Keratinocyte (primary cell): ENCODE data around the gene LDB2. TPM values are rescaled to one million over a fixed set of nuclear protein-coding genes. Genes with fewer than 3 reads are reported as not detected.

Experiments
- DNase-seq: peaks from one replicate; pipeline ENCODE4 v3.0.0-alpha.2; 2011; ENCODE audit warnings: low read depth, missing footprints, low spot score
- FAIRE-seq: peaks from 2 replicates; lab custom pipeline; 2011; peaks lifted over from hg19 to GRCh38; lab: Jason Lieb, UNC
- H2AFZ ChIP-seq: 2 replicates; pipeline ENCODE4 v1.6.0; 2012; ENCODE audit warnings: low read length, control low read depth, inconsistent platforms; ENCODE audit not compliant: control insufficient read depth
- H3K27ac ChIP-seq: 2 replicates; pipeline ENCODE4 v1.5.1; 2011; ENCODE audit warnings: low read length; ENCODE audit not compliant: control insufficient read depth, insufficient read depth
- H3K27me3 ChIP-seq: 3 replicates; pipeline ENCODE4 v1.6.0; 2011; ENCODE audit warnings: low read length; ENCODE audit not compliant: control insufficient read depth, insufficient read depth; ENCODE audit errors: extremely low read depth
- H3K36me3 ChIP-seq, 2 experiments: 2 replicates in 1 of 2; 3 replicates in 1 of 2; pipeline ENCODE4 v1.5.1; 2011; ENCODE audit warnings: low read length in 2 of 2, mild to moderate bottlenecking in 1 of 2; ENCODE audit not compliant: control insufficient read depth in 2 of 2, insufficient read depth in 2 of 2; ENCODE audit errors: extremely low read depth in 1 of 2
- H3K4me1 ChIP-seq: 3 replicates; pipeline ENCODE4 v1.5.1; 2011; ENCODE audit warnings: low read length; ENCODE audit not compliant: control insufficient read depth, insufficient read depth; ENCODE audit errors: extremely low read depth
- H3K4me2 ChIP-seq: 3 replicates; pipeline ENCODE4 v1.6.0; 2011; ENCODE audit warnings: low read depth, low read length; ENCODE audit not compliant: control insufficient read depth, insufficient read depth; ENCODE audit errors: extremely low read depth
- H3K4me3 ChIP-seq, 3 experiments: fragments of 200-600 bp in 1 of 3; sonication (generic) in 1 of 3; 2 replicates in 2 of 3; 3 replicates in 1 of 3; pipeline ENCODE4 v1.5.1; 2011 to 2016; ENCODE audit warnings: low read length in 3 of 3, mild to moderate bottlenecking in 3 of 3, control low read depth in 2 of 3, inconsistent platforms in 1 of 3, low read depth in 1 of 3, mixed read lengths in 1 of 3, mixed run types in 1 of 3, moderate library complexity in 1 of 3; ENCODE audit not compliant: control insufficient read depth in 2 of 3, insufficient read depth in 2 of 3; ENCODE audit errors: extremely low read depth in 1 of 3
- H3K79me2 ChIP-seq: 2 replicates; pipeline ENCODE4 v1.6.0; 2012; ENCODE audit warnings: low read length; ENCODE audit not compliant: control insufficient read depth, insufficient read depth
- H3K9ac ChIP-seq: 3 replicates; pipeline ENCODE4 v1.6.0; 2011; ENCODE audit warnings: low read length; ENCODE audit not compliant: control insufficient read depth, insufficient read depth; ENCODE audit errors: extremely low read depth
- H3K9me1 ChIP-seq: 3 replicates; pipeline ENCODE4 v1.6.0; 2011; ENCODE audit warnings: low read length; ENCODE audit not compliant: control insufficient read depth, insufficient read depth; ENCODE audit errors: extremely low read depth
- H3K9me3 ChIP-seq: 2 replicates; pipeline ENCODE4 v1.5.1; 2012; ENCODE audit warnings: low read depth, low read length; ENCODE audit not compliant: control insufficient read depth
- H4K20me1 ChIP-seq: 3 replicates; pipeline ENCODE4 v1.6.0; 2011; ENCODE audit warnings: low read length; ENCODE audit not compliant: control insufficient read depth, insufficient read depth; ENCODE audit errors: extremely low read depth
- EZH2 ChIP-seq: IDR thresholded peaks from one replicate; pipeline ENCODE4 v1.6.1; 2012; ENCODE audit warnings: inconsistent platforms, mild to moderate bottlenecking, low read length, moderate library complexity
- dilution Hi-C: fragments of 300-500 bp; cut with MboI; formaldehyde crosslinking; loops from one replicate; pipeline ENCODE4 v1.7.0; 2020; ENCODE audit warnings: low sequenced_read_pairs; ENCODE audit not compliant: extremely low pct_ligation_motif_present
- polyA plus RNA-seq, 5 experiments: library from polyadenylated mRNA; depleted of rRNA in 3 of 5; stranded (reverse) in 3 of 5; stranded (forward) in 1 of 5; unstranded in 1 of 5; fragments of >200 nt; gene quantifications; 1 replicate in 1 of 5; 2 replicates in 3 of 5; 3 replicates in 1 of 5; pipeline versions ENCODE4 v1.2.1 to v1.2.3, GENCODE V29; 2011 to 2012; ENCODE audit warnings: missing spikeins in 2 of 5, low read depth in 1 of 5, low replicate concordance in 1 of 5
- TF ChIP-seq, protein P1 (sequence below), 3 experiments: IDR thresholded peaks in 1 of 3; conservative IDR thresholded peaks in 1 of 3; optimal IDR thresholded peaks in 1 of 3; 2 replicates in 2 of 3; 3 replicates in 1 of 3; pipeline versions ENCODE3 to v1.5.1; 2011; ENCODE audit warnings: low read length in 3 of 3, mild to moderate bottlenecking in 3 of 3, moderate library complexity in 2 of 3, control low read depth in 1 of 3, inconsistent platforms in 1 of 3; ENCODE audit not compliant: insufficient read depth in 2 of 3; ENCODE audit errors: extremely low read depth in 1 of 3

Gene LDB2
- polyA plus RNA-seq, 1 donor (not counting 4 experiments of a cell fraction or from before 2014, with no cell fraction given): not detected

DNA sequence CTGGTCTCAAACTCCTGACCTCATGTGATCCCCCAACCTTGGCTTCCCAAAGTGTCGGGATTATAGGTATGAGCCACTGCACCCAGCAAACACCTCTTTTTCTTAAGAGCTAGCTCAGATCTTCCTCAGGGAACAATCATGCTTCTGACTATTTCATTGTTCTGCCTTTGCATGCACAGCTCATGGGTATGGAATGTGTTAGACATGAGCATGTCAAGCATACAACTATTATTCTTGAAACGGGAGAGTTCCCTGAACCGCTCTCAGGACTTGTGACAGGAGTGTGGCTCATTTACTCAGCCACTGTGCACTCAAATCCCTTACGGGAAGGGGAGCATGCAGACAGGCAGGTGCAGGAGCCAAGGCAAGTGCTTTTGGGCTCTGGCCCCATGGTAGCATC lies 440.5 kb downstream of the LDB2 start:
- no peak for FAIRE-seq

More for the DNA sequence above, 440.5 kb downstream of the LDB2 start:
- H3K9me3 ChIP-seq: no peaks in the 10 kb centered on the region
- H3K27me3 ChIP-seq: no peaks in the 10 kb centered on the region
- no peak for TF ChIP-seq EZH2
- TF ChIP-seq, protein P1, sequence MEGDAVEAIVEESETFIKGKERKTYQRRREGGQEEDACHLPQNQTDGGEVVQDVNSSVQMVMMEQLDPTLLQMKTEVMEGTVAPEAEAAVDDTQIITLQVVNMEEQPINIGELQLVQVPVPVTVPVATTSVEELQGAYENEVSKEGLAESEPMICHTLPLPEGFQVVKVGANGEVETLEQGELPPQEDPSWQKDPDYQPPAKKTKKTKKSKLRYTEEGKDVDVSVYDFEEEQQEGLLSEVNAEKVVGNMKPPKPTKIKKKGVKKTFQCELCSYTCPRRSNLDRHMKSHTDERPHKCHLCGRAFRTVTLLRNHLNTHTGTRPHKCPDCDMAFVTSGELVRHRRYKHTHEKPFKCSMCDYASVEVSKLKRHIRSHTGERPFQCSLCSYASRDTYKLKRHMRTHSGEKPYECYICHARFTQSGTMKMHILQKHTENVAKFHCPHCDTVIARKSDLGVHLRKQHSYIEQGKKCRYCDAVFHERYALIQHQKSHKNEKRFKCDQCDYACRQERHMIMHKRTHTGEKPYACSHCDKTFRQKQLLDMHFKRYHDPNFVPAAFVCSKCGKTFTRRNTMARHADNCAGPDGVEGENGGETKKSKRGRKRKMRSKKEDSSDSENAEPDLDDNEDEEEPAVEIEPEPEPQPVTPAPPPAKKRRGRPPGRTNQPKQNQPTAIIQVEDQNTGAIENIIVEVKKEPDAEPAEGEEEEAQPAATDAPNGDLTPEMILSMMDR (optimal IDR thresholded peaks at IDR 0.05 in 1 of 3, IDR thresholded peaks at IDR 0.05 in 1 of 3, conservative IDR thresholded peaks at IDR 0.05 in 1 of 3; ENCODE audit: extremely low read depth in 1 of 3, insufficient read depth in 2 of 3, low read length in 3 of 3): no peak
- H3K9me1 ChIP-seq: no peaks in the 10 kb centered on the region
- H3K4me3 ChIP-seq: no peak overlapping the region
- no peak overlapping the region for H3K9ac ChIP-seq
- no peak overlapping the region for H3K27ac ChIP-seq
- H3K79me2 ChIP-seq: no peaks in the 10 kb centered on the region
- dilution Hi-C loops: no loop called here
- no peaks in the 10 kb centered on the region for H4K20me1 ChIP-seq
- peaks cover 11% of the 10 kb centered on the region for H3K4me1 ChIP-seq
- no peak for DNase-seq
- H2AFZ ChIP-seq: no peak overlapping the region
- no peaks in the 10 kb centered on the region for H3K36me3 ChIP-seq
- H3K4me2 ChIP-seq: no peak overlapping the region
